NCI-H2029 treated with DMSO at 0.1 percent for 48 hours (cell line): ENCODE data around the gene C7.
A peak's percentile ranks its signal among the peaks of the same experiment; 100 is the strongest.
"Not testable (repeated sequence)": the region's sequence is repeated elsewhere in the genome, so short reads cannot be mapped to it uniquely, and the experiment has no call there.

Experiments used
- DNase-seq: peaks from one replicate; lab custom pipeline; 2025; lab: John Stamatoyannopoulos, UW

The C7 gene

GRCh38 chr5:40909264-40909663 is at the start of gene C7:
C7 (plus strand) TSS chr5:40909497; CDS start chr5:40909611, 114 bp downstream.
- no peak for DNase-seq

DNA sequence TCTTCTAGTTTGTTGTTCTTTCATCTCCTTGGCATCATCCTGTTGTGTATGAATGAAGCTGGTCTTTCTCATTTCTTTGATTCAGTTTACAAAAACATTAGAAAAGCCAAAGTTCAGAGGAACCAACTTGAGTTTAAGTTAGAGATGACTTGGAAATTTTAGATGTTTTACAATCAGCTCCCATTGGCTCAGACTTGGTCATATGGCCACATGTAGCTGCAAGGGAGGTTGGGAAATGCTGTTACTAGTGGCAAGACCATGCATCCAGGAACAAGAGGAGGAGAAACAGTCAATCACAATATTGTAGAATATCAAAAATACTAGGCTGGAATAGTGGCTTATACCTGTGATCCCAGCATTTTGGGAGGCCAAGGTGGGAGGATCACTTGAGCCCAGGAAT is 48.6 kb upstream of the C7 start:
- DNase-seq = no peak

- DNase-seq = not testable (repeated sequence)
Measured at GRCh38 chr5:40865004-40865403, 44.3 kb upstream of the C7 start.

GRCh38 chr5:40866844-40867243 is 42.5 kb upstream of the C7 start:
- DNase-seq = no peak

DNA sequence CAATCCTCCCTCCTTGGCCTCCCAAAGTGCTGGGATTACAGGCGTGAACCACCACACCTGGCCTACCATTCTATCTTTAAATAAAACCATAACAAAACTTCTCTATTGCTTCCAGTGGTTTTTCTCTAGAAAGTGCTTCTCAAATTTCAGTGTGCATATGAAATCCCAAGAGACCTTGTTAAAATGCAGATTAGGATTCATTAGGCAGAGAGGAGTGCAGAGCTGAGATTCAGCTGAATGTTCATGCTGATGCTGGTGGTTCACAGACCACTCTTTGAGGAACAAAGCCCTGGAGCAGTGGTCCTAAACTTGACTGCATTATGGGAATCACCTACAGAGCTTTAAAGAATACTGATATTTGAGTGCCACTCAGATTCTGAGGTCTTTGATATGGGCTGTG is 39.9 kb upstream of the C7 start:
- no peak for DNase-seq

DNA sequence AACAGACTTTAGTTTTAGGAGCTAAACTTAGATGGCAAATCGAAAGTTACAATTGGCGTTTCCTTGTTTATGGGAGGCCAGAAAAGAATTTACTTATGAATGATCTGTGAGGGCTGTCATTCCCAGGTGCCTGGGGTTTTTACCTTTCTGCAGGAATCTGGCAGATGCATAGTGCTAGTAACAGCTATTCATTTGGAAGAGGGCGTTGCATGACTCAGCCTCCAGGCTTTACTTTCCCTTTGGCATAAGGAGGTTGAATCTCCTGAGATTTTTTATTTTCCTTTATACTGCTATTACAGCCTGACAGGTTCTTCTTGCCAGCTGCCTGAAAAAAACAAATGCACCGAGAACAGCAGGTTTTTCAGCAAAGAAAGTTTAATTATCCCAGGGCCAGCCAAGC is 38.1 kb upstream of the C7 start:
- DNase-seq = no peak

DNA sequence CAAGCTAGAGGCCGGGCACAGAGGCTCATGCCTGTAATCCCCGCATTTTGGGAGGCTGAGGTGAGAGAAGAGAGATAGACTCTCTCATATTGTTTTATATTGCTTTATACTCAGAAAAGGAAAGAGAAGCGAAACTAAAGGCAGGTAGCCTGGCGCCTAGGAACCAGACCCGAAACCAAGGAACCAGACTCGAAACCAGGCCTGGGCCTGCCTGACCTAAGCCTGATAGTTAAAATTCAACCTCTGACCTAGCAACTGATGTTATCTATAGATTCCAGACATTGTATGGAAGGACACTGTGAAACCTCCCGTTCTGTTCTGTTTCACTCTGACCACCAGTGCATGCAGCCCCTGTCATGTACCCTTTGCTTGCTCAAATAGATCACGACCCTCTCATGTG is 37.0 kb upstream of the C7 start:
- not testable (repeated sequence) for DNase-seq

- DNase-seq = no peak
Measured at GRCh38 chr5:40873286-40873880, 35.9 kb upstream of the C7 start.

GRCh38 chr5:40875958-40876357 is 33.3 kb upstream of the C7 start:
- DNase-seq = no peak

DNA sequence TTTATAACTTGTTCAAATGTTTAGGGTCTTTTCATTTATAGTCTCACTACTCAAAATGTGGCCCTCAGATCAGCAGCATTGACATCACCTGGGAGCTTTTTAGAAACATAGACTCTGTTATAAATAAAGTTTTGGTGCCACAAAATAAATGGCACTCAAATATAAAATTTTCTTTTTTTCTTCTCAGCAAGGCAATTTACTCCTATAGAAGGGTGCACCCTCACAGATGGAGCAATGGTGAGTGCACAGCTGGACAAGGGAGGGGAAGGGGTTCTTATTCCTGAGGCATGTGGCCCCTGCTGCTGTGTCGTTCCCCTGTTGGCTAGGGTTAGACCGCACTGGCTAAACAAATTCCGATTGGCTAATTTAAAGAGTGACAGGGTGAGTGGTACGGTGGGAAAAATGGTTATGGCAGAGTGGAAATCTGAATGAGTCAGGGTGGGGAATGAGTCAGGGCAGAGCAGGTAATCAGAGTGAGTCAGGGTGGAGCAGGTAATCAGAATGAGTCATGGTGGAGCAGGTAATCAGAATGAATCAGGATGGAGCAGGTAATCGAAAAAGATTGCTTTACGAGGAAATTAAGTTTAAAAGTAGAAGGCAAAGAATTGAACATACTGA is 31.8 kb upstream of the C7 start:
- DNase-seq = no peak

- DNase-seq = peak; percentile 23
Measured at GRCh38 chr5:40879163-40879942, 29.9 kb upstream of the C7 start.

GRCh38 chr5:40882291-40882690 is 27.0 kb upstream of the C7 start:
- DNase-seq = no peak

DNA sequence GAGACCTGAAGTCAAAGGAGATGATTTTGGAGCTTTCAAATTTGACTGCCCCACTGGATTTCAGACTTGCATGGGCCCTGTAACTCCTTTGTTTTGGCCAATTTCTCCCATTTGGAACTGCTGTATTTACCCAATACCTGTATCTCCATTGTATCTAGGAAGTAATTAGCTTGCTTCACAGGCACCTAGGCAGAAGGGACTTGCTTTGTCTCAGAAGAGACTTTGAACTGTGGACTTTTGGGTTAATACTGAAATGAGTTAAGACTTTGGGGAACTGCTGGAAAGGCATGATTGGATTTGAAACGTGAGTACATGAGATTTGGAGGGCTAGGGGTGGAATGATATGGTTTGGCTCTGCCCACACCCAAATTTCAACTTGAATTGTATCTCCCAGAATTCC is 26.2 kb upstream of the C7 start:
- not testable (repeated sequence) for DNase-seq

GRCh38 chr5:40895440-40896425 is 13.6 kb upstream of the C7 start:
- DNase-seq = not testable (repeated sequence)

DNA sequence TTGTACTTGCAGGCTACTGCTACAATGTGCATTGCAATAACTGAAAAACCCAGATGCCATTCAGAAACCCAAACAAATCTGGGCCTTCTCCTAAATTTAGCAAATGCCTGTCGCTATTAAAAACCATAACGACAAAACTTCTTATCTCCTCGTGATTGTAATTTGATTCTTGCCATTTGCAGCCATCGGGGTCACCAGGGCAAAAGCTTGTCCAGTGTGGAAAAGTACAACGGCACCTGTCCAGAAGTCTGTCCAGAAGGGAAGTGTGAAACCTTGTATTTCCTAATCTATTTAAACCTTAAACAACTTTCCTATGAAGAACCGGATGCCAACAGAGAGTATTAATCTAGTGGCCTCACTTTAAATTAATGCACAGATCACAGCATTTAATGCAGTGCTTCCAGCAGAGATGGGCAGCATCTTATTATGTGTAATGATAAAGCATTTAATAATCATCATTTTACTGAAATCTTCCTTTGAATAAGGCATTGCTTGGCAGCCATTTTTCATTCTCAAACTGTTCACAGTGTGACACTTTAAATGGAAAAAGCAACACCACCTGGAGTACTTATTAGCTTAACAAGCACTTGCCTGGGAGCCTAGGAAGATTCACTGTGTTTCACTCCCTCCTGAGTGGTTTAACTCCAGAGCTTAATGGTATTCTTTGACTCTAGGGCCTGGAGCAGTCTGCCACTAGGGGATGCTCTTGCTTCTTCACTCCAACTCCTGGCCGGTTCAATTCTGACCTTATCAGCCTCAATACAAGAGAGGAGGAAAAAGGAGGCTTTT is 4.9 kb upstream of the C7 start:
- peak; percentile 0 for DNase-seq

GRCh38 chr5:40904994-40905306 is 4.3 kb upstream of the C7 start:
- DNase-seq = no peak

DNA sequence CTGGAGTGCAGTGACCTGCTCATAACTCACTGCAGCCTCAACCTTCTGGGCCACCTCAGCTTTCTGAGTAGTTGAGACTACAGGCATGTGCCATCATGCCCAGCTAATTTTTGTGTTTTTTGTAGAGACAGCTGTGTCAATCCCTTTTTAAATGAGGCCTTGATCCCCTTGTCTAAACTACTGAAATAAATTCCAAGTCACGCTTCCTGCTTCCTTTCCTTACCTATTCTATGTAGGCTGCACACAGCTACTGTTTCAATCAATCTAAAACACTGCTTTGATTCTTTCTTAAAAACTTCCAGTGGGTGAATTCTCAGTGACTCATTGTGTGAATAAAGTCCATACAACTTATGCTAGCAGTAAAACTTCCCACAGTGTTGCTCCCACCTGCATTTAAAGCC is 2.9 kb upstream of the C7 start:
- DNase-seq = no peak

DNA sequence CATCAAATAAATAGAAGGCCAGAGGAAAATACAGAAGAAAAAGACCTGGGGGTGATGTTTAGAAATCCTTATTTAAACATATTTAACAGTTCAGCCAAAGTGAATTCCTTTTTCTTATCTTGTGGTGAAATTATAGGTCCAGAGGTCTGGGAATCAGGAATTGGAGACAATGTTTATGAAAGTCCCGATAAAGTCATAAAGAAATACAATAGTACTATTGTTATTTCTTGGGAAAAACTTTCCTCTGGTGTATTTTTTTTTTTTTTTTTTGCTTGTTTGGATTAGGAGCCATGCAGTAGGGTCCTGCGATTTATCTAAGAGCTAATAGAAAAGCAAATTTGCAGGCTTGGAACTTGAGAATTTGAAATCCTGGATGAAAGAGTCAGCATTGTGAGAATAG is 426 bp downstream of the C7 start:
- DNase-seq = no peak

GRCh38 chr5:40911266-40911665 is 2.0 kb downstream of the C7 start:
- no peak for DNase-seq

DNA sequence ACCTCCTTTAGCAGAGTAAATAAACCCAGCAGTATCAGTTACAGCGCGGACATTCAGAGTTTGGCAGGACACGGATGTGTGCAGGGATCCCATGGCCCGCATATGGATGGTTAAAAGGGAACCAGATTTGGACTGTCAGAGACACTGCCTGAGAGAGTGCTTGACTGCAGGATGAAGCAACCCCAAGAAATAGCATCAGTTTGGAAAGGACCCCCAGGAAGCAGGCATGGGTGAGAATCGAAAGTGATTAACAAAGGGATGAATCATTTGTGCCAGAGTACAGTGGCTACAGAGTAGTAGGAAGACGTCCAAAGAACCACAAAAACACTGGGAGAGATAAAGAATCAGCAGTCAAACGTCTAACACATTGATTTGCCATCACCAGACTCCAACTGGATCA is 5.5 kb downstream of the C7 start:
- no peak for DNase-seq

DNA sequence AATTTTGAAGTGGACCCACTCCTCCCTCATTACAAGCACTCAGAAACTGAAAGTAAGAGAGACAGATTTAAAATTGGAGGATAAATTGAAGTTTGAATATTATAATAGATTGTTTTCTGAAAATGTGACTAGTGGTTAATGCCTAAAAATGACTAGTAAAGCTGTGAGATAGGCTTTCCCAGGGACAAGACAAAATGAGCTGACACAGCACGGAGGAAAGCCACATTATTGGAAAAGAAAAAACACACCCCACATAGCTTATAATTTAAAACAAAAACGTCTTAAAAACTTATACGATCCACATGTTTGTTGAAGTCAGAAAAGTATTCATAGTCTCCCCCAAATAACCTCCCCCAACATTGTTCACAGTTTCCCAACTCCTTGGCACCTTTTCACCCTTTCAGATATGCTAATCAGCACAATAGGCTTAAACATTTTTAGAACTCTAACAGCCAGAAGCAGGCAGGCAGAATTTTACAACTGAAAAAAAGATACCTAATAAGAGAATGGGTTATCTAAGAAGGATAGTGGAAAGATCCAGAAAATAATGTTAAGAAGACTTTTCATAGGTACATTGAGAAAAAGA is 6.1 kb downstream of the C7 start:
- DNase-seq = no peak
